IPS DF 6.9 (cell line): Measurements from ENCODE around the gene ACOX3.

Source experiments
- DNase-seq: peaks from one replicate; pipeline ENCODE4 v3.0.0-alpha.2; 2013; ENCODE audit warnings: low read depth, low spot score
- H3K27ac ChIP-seq: one replicate; pipeline ENCODE4 v1.5.1; 2013; ENCODE audit warnings: low read length, control low read depth
- H3K27me3 ChIP-seq: 2 replicates; pipeline ENCODE4 v1.6.1; 2013; ENCODE audit warnings: mild to moderate bottlenecking, low read length; ENCODE audit not compliant: control insufficient read depth, insufficient read depth
- H3K36me3 ChIP-seq: 2 replicates; pipeline ENCODE4 v1.6.1; 2013; ENCODE audit warnings: low read length; ENCODE audit not compliant: control insufficient read depth, insufficient read depth
- H3K4me1 ChIP-seq: 2 replicates; pipeline ENCODE4 v1.6.1; 2013; ENCODE audit warnings: low read length; ENCODE audit not compliant: control insufficient read depth, insufficient read depth
- H3K4me3 ChIP-seq: 2 replicates; pipeline ENCODE4 v1.5.1; 2013; ENCODE audit warnings: mild to moderate bottlenecking, low read length
- H3K9me3 ChIP-seq: 2 replicates; pipeline ENCODE4 v1.6.1; 2013; ENCODE audit warnings: low read length, inconsistent platforms; ENCODE audit not compliant: control insufficient read depth, insufficient read depth
- WGBS: extraction: QIAGEN DNeasy Blood & Tissue Kit; methylation state at CpG from one replicate; pipeline ENCODE4 v1.1.7; 2013; ENCODE audit warnings: mixed read lengths, missing lambda C conversion rate; ENCODE audit not compliant: insufficient read length, insufficient coverage; 5-methylcytosine and 5-hydroxymethylcytosine counted together

ACOX3 gene

GRCh38 chr4:8467016-8467415 lies 26.5 kb upstream of the ACOX3 start:
- Histone ChIP-seq H3K4me3 (no peak overlapping the region), H3K36me3 (peaks cover 21% of the 10 kb centered on the region), H3K4me1 (no peaks in the 10 kb centered on the region), H3K27me3 (no peaks in the 10 kb centered on the region), H3K27ac (no peak overlapping the region), H3K9me3 (no peaks in the 10 kb centered on the region)
- no CpG with 5 or more reads among the region's 18 CpGs for WGBS
- no peak for DNase-seq

GRCh38 chr4:8465615-8466611 lies 25.4 kb upstream of the ACOX3 start:
- no peak for DNase-seq
- no CpG with 5 or more reads among the region's 31 CpGs for WGBS
- Histone ChIP-seq H3K9me3 (no peaks in the 10 kb centered on the region), H3K27ac (no peak overlapping the region), H3K4me1 (no peaks in the 10 kb centered on the region), H3K27me3 (no peaks in the 10 kb centered on the region), H3K36me3 (peaks cover 16% of the 10 kb centered on the region), H3K4me3 (no peak overlapping the region)

- WGBS: no CpG with 5 or more reads among the region's 14 CpGs
- H3K27me3 ChIP-seq: no peaks in the 10 kb centered on the region
- no peaks in the 10 kb centered on the region for H3K9me3 ChIP-seq
- no peak for DNase-seq
- no peak overlapping the region for H3K4me3 ChIP-seq
- no peak overlapping the region for H3K27ac ChIP-seq
- peaks cover 13% of the 10 kb centered on the region for H3K36me3 ChIP-seq
- no peaks in the 10 kb centered on the region for H3K4me1 ChIP-seq
These were observed 23.9 kb upstream of the ACOX3 start for GRCh38 chr4:8464381-8464780.

GRCh38 chr4:8463811-8464210 lies 23.3 kb upstream of the ACOX3 start:
- no peak for DNase-seq
- no CpG with 5 or more reads among the region's 9 CpGs for WGBS
- Histone ChIP-seq H3K27ac (no peak overlapping the region), H3K4me1 (no peaks in the 10 kb centered on the region), H3K4me3 (no peak overlapping the region), H3K9me3 (no peaks in the 10 kb centered on the region), H3K27me3 (no peaks in the 10 kb centered on the region), H3K36me3 (peaks cover 12% of the 10 kb centered on the region)

GRCh38 chr4:8461616-8462015 lies 21.1 kb upstream of the ACOX3 start:
- no peak for DNase-seq
- Histone ChIP-seq H3K27me3 (no peaks in the 10 kb centered on the region), H3K36me3 (peaks cover 9% of the 10 kb centered on the region), H3K9me3 (no peaks in the 10 kb centered on the region), H3K4me1 (no peaks in the 10 kb centered on the region), H3K4me3 (no peak overlapping the region), H3K27ac (no peak overlapping the region)
- no CpG with 5 or more reads among the region's 6 CpGs for WGBS

GRCh38 chr4:8461086-8461485 lies 20.6 kb upstream of the ACOX3 start:
- no peak for DNase-seq
- WGBS: no CpG with 5 or more reads among the region's 6 CpGs
- Histone ChIP-seq H3K36me3 (peaks cover 6% of the 10 kb centered on the region), H3K27me3 (no peaks in the 10 kb centered on the region), H3K4me1 (no peaks in the 10 kb centered on the region), H3K9me3 (no peaks in the 10 kb centered on the region), H3K27ac (no peak overlapping the region), H3K4me3 (no peak overlapping the region)

GRCh38 chr4:8459867-8460445 lies 19.4 kb upstream of the ACOX3 start:
- no peak for DNase-seq
- peaks cover 5% of the 10 kb centered on the region for H3K36me3 ChIP-seq
- H3K4me1 ChIP-seq: no peaks in the 10 kb centered on the region
- no peak overlapping the region for H3K4me3 ChIP-seq
- no peak overlapping the region for H3K27ac ChIP-seq
- H3K9me3 ChIP-seq: no peaks in the 10 kb centered on the region
- no peaks in the 10 kb centered on the region for H3K27me3 ChIP-seq
- WGBS: no CpG with 5 or more reads among the region's 8 CpGs

- Histone ChIP-seq H3K36me3 (peaks cover 18% of the 10 kb centered on the region), H3K4me3 (no peak overlapping the region), H3K4me1 (no peaks in the 10 kb centered on the region), H3K27me3 (no peaks in the 10 kb centered on the region), H3K9me3 (no peaks in the 10 kb centered on the region), H3K27ac (no peak overlapping the region)
- WGBS: no CpG with 5 or more reads among the region's 9 CpGs
- DNase-seq: no peak
These were observed 17.2 kb upstream of the ACOX3 start for GRCh38 chr4:8457646-8458252.

- H3K9me3 ChIP-seq: no peaks in the 10 kb centered on the region
- no CpG with 5 or more reads among the region's 3 CpGs for WGBS
- no peak for DNase-seq
- peaks cover 23% of the 10 kb centered on the region for H3K36me3 ChIP-seq
- no peaks in the 10 kb centered on the region for H3K27me3 ChIP-seq
- no peak overlapping the region for H3K4me3 ChIP-seq
- no peaks in the 10 kb centered on the region for H3K4me1 ChIP-seq
- no peak overlapping the region for H3K27ac ChIP-seq
These were observed 13.4 kb upstream of the ACOX3 start for GRCh38 chr4:8453957-8454356.

- Histone ChIP-seq H3K27me3 (no peaks in the 10 kb centered on the region), H3K27ac (no peak overlapping the region), H3K4me1 (no peaks in the 10 kb centered on the region), H3K4me3 (no peak overlapping the region), H3K36me3 (peaks cover 30% of the 10 kb centered on the region), H3K9me3 (no peaks in the 10 kb centered on the region)
- DNase-seq: no peak
- no CpG with 5 or more reads among the region's 11 CpGs for WGBS
These were observed 11.1 kb upstream of the ACOX3 start for GRCh38 chr4:8451440-8452182.
